CD8-positive, alpha-beta memory T cell (primary cell): ENCODE results near the gene FH. TPM values are rescaled to one million over a fixed set of nuclear protein-coding genes. Genes with fewer than 3 reads are reported as not detected.

Experiments used
- CTCF ChIA-PET: fragments of 350-600 bp; sonication (Branson Sonifier 250); formaldehyde crosslinking; loops from one replicate; lab custom pipeline; 2021; ENCODE audit warnings: antibody characterized with exemption; lab: Charles Lee
- POLR2A ChIA-PET: fragments of 350-600 bp; sonication (Branson Sonifier 250); formaldehyde crosslinking; loops from one replicate; lab custom pipeline; 2021; ENCODE audit warnings: antibody characterized with exemption; lab: Charles Lee
- DNase-seq, 5 donors: peaks; one replicate each; pipeline versions ENCODE4 v3.0.0 to v3.0.0-alpha.2; 2020 to 2022; ENCODE audit warnings: mixed read lengths in 1 of 5
- H3K27ac ChIP-seq: one replicate; pipeline ENCODE4 v1.7.0; 2013; ENCODE audit warnings: low read depth, mild to moderate bottlenecking, low read length, moderate library complexity
- H3K27me3 ChIP-seq: 2 replicates; pipeline ENCODE4 v1.7.0; 2013; ENCODE audit warnings: low read length, mild to moderate bottlenecking; ENCODE audit not compliant: insufficient read depth, poor library complexity, severe bottlenecking
- H3K36me3 ChIP-seq: 2 replicates; pipeline ENCODE4 v1.7.0; 2013; ENCODE audit warnings: mild to moderate bottlenecking, low read length, moderate library complexity; ENCODE audit not compliant: insufficient read depth
- H3K4me1 ChIP-seq: 2 replicates; pipeline ENCODE4 v1.7.0; 2013; ENCODE audit warnings: mild to moderate bottlenecking, low read length, moderate library complexity; ENCODE audit not compliant: insufficient read depth
- H3K4me3 ChIP-seq: 2 replicates; pipeline ENCODE4 v1.7.0; 2013; ENCODE audit warnings: mild to moderate bottlenecking, low read length
- H3K9me3 ChIP-seq: 2 replicates; pipeline ENCODE4 v1.7.0; 2013; ENCODE audit warnings: mild to moderate bottlenecking, low read length
- H3K27ac Mint-ChIP-seq, 8 donors: one replicate each; pipeline ENCODE4 v1.8.0; 2020 to 2021; ENCODE audit warnings: mixed read lengths in 8 of 8, mild to moderate bottlenecking in 6 of 8, inconsistent platforms in 3 of 8, moderate library complexity in 3 of 8
- H3K27me3 Mint-ChIP-seq, 2 donors: one replicate each; pipeline ENCODE4 v1.8.0; 2020 to 2021; ENCODE audit warnings: mixed read lengths in 2 of 2, mild to moderate bottlenecking in 1 of 2, moderate library complexity in 1 of 2
- H3K36me3 Mint-ChIP-seq, 3 donors: one replicate each; pipeline ENCODE4 v1.8.0; 2020 to 2021; ENCODE audit warnings: mixed read lengths in 3 of 3, inconsistent platforms in 1 of 3, mild to moderate bottlenecking in 1 of 3
- H3K4me1 Mint-ChIP-seq, 3 donors: one replicate each; pipeline ENCODE4 v1.8.0; 2020 to 2021; ENCODE audit warnings: mixed read lengths in 3 of 3, inconsistent platforms in 1 of 3, mild to moderate bottlenecking in 1 of 3
- H3K4me3 Mint-ChIP-seq, 7 donors: one replicate each; pipeline ENCODE4 v1.8.0; 2020 to 2021; ENCODE audit warnings: mixed read lengths in 7 of 7, mild to moderate bottlenecking in 6 of 7, moderate library complexity in 4 of 7, inconsistent platforms in 2 of 7
- H3K9me3 Mint-ChIP-seq, 5 donors: one replicate each; pipeline ENCODE4 v1.8.0; 2020 to 2022; ENCODE audit warnings: mixed read lengths in 5 of 5, mild to moderate bottlenecking in 3 of 5, moderate library complexity in 2 of 5, inconsistent platforms in 1 of 5
- polyA plus RNA-seq: library from polyadenylated mRNA; unstranded; fragments of 300-500 nt; fragmentation: Illumina TruSeq; gene quantifications from one replicate; pipeline ENCODE4 v1.2.3, GENCODE V29; 2021
- total RNA-seq, 2 experiments: library from RNA; stranded (reverse); gene quantifications; one replicate each; pipeline ENCODE4 v1.2.3, GENCODE V29; 2021

The FH gene
- total and polyA plus RNA-seq, 3 experiments from 2014 or later = 27.2 to 101 (median 99.8) TPM

DNA sequence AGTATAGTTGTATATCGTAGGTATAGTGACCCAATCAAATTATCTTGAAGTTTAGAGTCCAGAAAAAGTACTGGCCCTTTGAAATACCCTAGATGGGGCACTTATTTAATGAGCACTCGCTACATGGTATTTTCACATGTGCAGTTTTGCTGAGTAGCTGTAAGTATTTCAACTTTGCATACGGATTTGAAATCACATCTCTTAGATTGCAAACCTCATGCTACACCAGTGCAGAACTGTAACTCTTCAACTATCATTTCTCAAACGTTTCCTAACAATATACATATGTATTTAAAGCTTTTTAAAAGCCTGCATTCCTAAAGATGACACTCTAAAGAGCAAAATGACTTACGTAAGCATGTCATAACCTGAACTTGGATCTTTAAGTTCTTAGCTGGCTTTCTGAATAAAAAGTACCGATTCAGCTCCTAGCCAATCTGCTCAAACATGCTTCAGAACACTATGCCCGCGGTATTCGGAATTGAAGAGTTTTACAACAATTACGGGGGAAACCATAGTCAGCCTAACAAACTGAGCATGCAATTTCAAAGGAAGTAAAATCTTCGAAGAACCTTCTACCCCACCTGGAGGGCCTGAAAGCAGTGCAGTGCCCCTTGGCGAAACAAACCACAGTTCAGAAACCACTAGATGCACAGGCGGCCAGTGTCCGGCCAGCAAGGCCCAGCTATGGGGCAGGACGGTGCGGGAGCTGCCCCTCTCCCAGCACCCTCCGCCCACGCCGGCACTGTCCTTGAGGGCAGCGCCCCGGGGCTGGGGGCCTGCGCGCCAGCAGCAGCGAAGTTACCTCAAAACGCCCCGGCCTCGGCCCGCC is 863 bp downstream of the FH start:
- Mint-ChIP-seq H3K4me3 (peak overlapping the region; percentile 89 to 97 (median 93)), H3K9me3 (no peaks in the 10 kb centered on the region), H3K27me3 (peaks cover 11 to 22% of the 10 kb centered on the region in 2 donors), H3K4me1 (peaks cover 26 to 39% (median 33%) of the 10 kb centered on the region in 3 donors), H3K36me3 (peaks cover 0 to 28% (median 8%) of the 10 kb centered on the region in 3 donors), H3K27ac (peak overlapping the region; percentile 62 to 94 (median 78))
- peak overlapping the region; percentile 72 for H3K27ac ChIP-seq
- ChIA-PET CTCF (interaction anchor here (0.9 to 1.5 kb wide), 3 partner anchors 13 to 480 kb away, joined by 3 to 4 read pairs (median 3); partner anchors contain the start of genes KMO and MAP1LC3C), POLR2A (no interaction called here)
- no peaks in the 10 kb centered on the region for H3K9me3 ChIP-seq
- peaks cover 10% of the 10 kb centered on the region for H3K4me1 ChIP-seq
- no peaks in the 10 kb centered on the region for H3K27me3 ChIP-seq
- H3K36me3 ChIP-seq = no peaks in the 10 kb centered on the region
- DNase-seq = peak in 1 of 5 donors; percentile 33
- peak overlapping the region; percentile 51 for H3K4me3 ChIP-seq

DNA sequence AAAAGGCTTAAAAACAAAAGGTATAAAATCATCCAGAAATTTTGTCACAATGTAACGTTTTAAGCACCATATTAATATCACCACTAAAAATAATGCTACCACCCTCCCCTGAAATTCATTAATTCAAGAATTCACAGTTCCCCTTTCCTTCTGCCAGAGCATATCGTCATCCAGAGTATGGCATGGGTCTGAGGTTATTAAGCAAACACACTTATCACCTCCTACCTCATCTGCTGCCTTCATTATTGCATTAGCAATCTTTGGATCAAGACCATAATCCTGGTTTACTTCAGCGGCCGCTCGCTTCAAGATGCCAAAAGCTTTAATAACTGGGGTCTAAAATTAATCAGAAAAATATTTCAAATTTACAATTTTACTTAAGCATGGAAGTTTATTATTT is 6.2 kb downstream of the FH start:
- Histone ChIP-seq H3K36me3 (peaks cover 20% of the 10 kb centered on the region), H3K27ac (no peak overlapping the region), H3K4me1 (peaks cover 7% of the 10 kb centered on the region), H3K9me3 (no peaks in the 10 kb centered on the region), H3K4me3 (no peak overlapping the region), H3K27me3 (no peaks in the 10 kb centered on the region)
- no peak for DNase-seq
- Mint-ChIP-seq H3K4me3 (no peak overlapping the region), H3K36me3 (peaks cover 0 to 62% (median 19%) of the 10 kb centered on the region in 3 donors), H3K4me1 (peaks cover 23 to 29% (median 28%) of the 10 kb centered on the region in 3 donors), H3K27ac (no peak overlapping the region), H3K9me3 (no peaks in the 10 kb centered on the region), H3K27me3 (no peaks in the 10 kb centered on the region)
- POLR2A ChIA-PET = no interaction called here
- CTCF ChIA-PET = interaction anchor here (0.7 kb wide), 1 partner anchor 12 kb away, joined by 3 read pairs; no protein-coding TSS in a partner anchor

DNA sequence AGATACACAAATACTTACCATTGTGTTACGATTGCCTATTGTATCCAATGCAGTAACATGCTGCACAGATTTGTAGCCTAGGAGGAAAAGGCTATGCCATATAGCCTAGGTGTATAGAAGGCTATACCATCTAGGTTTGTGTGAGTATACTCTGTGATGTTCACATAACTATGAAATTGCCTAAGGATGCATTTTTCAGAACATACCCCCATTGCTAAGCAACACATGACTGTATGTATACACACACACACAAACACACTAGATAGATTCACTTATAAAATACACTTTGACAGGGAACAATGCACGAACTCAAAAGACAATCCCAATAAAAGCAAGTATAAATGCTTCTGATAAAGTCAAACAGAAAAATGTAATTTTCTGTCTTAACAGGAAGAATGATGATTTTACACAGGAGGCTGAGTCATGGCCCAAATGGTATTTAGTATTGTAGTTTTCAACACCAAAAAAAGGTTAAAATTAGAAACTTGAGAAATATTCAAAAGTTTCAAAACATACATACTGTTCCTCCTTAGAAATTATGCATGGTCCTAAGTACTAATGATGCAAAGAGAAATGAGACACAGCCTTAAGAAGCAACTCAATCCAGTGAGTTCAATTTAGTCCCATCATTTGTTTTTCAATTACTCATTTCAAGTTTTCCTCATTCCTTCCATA is 12.2 kb downstream of the FH start:
- H3K4me3 Mint-ChIP-seq = no peak overlapping the region
- peaks cover 10 to 85% (median 41%) of the 10 kb centered on the region in 3 donors for H3K36me3 Mint-ChIP-seq
- no peaks in the 10 kb centered on the region for H3K9me3 ChIP-seq
- no peak overlapping the region for H3K27ac ChIP-seq
- H3K4me1 Mint-ChIP-seq = peaks cover 0 to 2% (median 0%) of the 10 kb centered on the region in 3 donors
- no peaks in the 10 kb centered on the region for H3K9me3 Mint-ChIP-seq
- ChIA-PET CTCF (no interaction called here), POLR2A (no interaction called here)
- no peak overlapping the region for H3K4me3 ChIP-seq
- no peaks in the 10 kb centered on the region for H3K27me3 Mint-ChIP-seq
- peaks cover 47% of the 10 kb centered on the region for H3K36me3 ChIP-seq
- no peak for DNase-seq
- no peak overlapping the region for H3K27ac Mint-ChIP-seq
- no peaks in the 10 kb centered on the region for H3K27me3 ChIP-seq
- no peaks in the 10 kb centered on the region for H3K4me1 ChIP-seq

DNA sequence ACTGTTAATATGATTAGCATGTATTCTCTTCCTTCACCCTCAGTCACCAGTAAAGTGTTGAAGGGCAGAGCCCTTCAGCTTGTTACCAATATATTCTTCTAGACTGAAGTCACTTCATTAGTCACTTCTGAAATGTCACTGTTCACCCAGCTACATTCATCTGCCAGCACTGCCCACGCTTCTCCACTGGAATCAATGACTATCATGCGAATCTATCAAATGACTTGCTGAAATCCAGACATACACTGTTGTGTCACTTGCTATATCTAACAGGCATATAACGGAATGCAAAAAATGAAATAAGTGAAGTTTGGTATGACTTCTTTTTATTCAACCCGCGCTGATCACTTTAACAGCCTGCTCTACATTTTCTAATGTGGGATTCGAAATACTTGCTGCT is 16.1 kb downstream of the FH start:
- H3K4me1 Mint-ChIP-seq = peaks cover 0 to 2% (median 0%) of the 10 kb centered on the region in 3 donors
- H3K9me3 Mint-ChIP-seq = no peaks in the 10 kb centered on the region
- Histone ChIP-seq H3K27me3 (no peaks in the 10 kb centered on the region), H3K4me1 (no peaks in the 10 kb centered on the region), H3K9me3 (no peaks in the 10 kb centered on the region), H3K4me3 (no peak overlapping the region), H3K27ac (no peak overlapping the region), H3K36me3 (peaks cover 35% of the 10 kb centered on the region)
- CTCF ChIA-PET = no interaction called here
- H3K4me3 Mint-ChIP-seq = no peak overlapping the region
- DNase-seq = no peak
- no peak overlapping the region for H3K27ac Mint-ChIP-seq
- H3K27me3 Mint-ChIP-seq = no peaks in the 10 kb centered on the region
- H3K36me3 Mint-ChIP-seq = peaks cover 20 to 84% (median 42%) of the 10 kb centered on the region in 3 donors
- POLR2A ChIA-PET = no interaction called here

GRCh38 chr1:241499910-241500309 is 19.6 kb downstream of the FH start:
- Mint-ChIP-seq H3K4me3 (no peak overlapping the region), H3K9me3 (no peaks in the 10 kb centered on the region), H3K4me1 (peaks cover 0 to 2% (median 0%) of the 10 kb centered on the region in 3 donors), H3K36me3 (peaks cover 32 to 81% (median 41%) of the 10 kb centered on the region in 3 donors), H3K27ac (no peak overlapping the region), H3K27me3 (no peaks in the 10 kb centered on the region)
- H3K36me3 ChIP-seq = peaks cover 31% of the 10 kb centered on the region
- POLR2A ChIA-PET = no interaction called here
- H3K9me3 ChIP-seq = no peaks in the 10 kb centered on the region
- no peak overlapping the region for H3K27ac ChIP-seq
- no peaks in the 10 kb centered on the region for H3K27me3 ChIP-seq
- no peaks in the 10 kb centered on the region for H3K4me1 ChIP-seq
- CTCF ChIA-PET = no interaction called here
- no peak for DNase-seq
- no peak overlapping the region for H3K4me3 ChIP-seq

DNA sequence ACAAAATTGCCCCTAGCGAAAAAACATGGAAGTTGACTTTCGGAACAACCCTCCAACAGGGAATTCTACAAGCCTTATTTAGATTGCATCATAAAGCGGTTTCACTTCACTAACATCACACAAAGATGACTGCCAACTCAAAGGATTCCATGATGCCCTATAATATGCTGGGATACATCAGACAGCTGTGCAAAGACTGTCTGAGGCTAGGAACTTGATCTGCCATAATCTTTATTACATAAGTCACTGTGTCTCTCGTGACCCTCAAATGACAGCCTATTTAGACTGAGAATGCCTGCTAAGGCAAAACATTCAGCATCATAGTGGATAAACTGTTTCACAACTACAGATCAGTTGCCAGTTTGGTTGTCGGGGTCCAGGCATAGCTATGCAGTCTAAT is 23.8 kb downstream of the FH start:
- Histone ChIP-seq H3K4me1 (no peaks in the 10 kb centered on the region), H3K4me3 (no peak overlapping the region), H3K27ac (no peak overlapping the region), H3K9me3 (no peaks in the 10 kb centered on the region), H3K36me3 (peaks cover 12% of the 10 kb centered on the region), H3K27me3 (no peaks in the 10 kb centered on the region)
- H3K4me1 Mint-ChIP-seq = no peaks in the 10 kb centered on the region
- POLR2A ChIA-PET = no interaction called here
- no peaks in the 10 kb centered on the region for H3K27me3 Mint-ChIP-seq
- no peak for DNase-seq
- H3K4me3 Mint-ChIP-seq = no peak overlapping the region
- H3K9me3 Mint-ChIP-seq = no peaks in the 10 kb centered on the region
- CTCF ChIA-PET = no interaction called here
- peaks cover 21 to 58% (median 25%) of the 10 kb centered on the region in 3 donors for H3K36me3 Mint-ChIP-seq
- H3K27ac Mint-ChIP-seq = no peak overlapping the region

DNA sequence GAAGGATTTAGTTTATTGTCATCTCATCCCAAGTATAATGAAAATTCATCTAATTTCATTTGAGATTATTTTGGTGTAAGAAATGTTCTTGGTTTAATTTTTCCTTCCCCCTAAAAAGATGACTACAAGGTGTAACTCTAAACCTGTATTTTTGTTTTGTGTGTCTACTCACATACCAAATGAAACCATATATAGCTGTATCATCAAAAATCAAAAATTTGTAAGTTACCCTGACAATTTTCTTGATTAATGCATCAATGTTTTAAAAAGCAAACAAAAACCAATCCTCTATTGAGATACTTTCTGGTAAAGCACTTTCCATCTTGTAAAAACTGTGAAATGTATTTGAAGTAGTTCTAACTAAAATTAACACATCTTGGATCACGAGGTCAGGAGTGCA is 30.8 kb downstream of the FH start:
- Histone ChIP-seq H3K4me3 (no peak overlapping the region), H3K36me3 (no peaks in the 10 kb centered on the region), H3K9me3 (no peaks in the 10 kb centered on the region), H3K27me3 (no peaks in the 10 kb centered on the region), H3K4me1 (no peaks in the 10 kb centered on the region), H3K27ac (no peak overlapping the region)
- DNase-seq = no peak
- peaks cover 0 to 5% of the 10 kb centered on the region in 2 donors for H3K27me3 Mint-ChIP-seq
- CTCF ChIA-PET = interaction anchor here (0.9 kb wide), 1 partner anchor 10 kb away, joined by 3 read pairs; no protein-coding TSS in a partner anchor
- H3K4me3 Mint-ChIP-seq = no peak overlapping the region
- H3K36me3 Mint-ChIP-seq = peaks cover 0 to 1% (median 0%) of the 10 kb centered on the region in 3 donors
- H3K27ac Mint-ChIP-seq = no peak overlapping the region
- no peaks in the 10 kb centered on the region for H3K9me3 Mint-ChIP-seq
- no peaks in the 10 kb centered on the region for H3K4me1 Mint-ChIP-seq
- POLR2A ChIA-PET = no interaction called here

DNA sequence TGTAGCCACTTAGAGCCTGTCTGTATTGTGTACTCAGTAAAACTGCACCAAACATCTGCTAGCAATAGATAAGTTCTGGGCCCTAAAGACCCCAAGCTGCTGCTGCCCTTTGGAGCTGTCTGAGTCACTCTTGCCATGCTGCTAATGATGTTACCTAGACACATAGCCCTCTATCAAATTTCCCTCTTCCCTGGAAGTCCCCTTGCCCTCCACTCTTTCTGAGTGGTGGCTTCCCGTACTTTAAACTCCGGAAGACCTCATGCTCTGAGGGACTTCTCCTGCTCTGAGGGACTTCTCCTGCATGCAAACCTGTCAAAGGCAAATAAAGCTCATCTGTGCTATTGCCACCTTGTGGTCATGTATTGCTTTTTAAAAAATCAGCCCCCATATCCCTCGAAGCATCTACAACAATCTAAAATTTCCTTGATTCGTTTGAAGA is 34.0 kb downstream of the FH start:
- peaks cover 0 to 15% of the 10 kb centered on the region in 2 donors for H3K27me3 Mint-ChIP-seq
- no peaks in the 10 kb centered on the region for H3K36me3 ChIP-seq
- H3K27me3 ChIP-seq = no peaks in the 10 kb centered on the region
- no peaks in the 10 kb centered on the region for H3K9me3 Mint-ChIP-seq
- no peak for DNase-seq
- no peak overlapping the region for H3K27ac ChIP-seq
- POLR2A ChIA-PET = no interaction called here
- no peak overlapping the region for H3K4me3 Mint-ChIP-seq
- CTCF ChIA-PET = no interaction called here
- no peaks in the 10 kb centered on the region for H3K9me3 ChIP-seq
- H3K4me1 ChIP-seq = no peaks in the 10 kb centered on the region
- H3K27ac Mint-ChIP-seq = no peak overlapping the region
- H3K4me1 Mint-ChIP-seq = no peaks in the 10 kb centered on the region
- H3K36me3 Mint-ChIP-seq = no peaks in the 10 kb centered on the region
- no peak overlapping the region for H3K4me3 ChIP-seq
